ENCODE data around the gene CC2D2A.
"Not testable (repeated sequence)": the region's sequence is repeated elsewhere in the genome, so short reads cannot be mapped to it uniquely, and the experiment has no call there.

Gene CC2D2A

DNA sequence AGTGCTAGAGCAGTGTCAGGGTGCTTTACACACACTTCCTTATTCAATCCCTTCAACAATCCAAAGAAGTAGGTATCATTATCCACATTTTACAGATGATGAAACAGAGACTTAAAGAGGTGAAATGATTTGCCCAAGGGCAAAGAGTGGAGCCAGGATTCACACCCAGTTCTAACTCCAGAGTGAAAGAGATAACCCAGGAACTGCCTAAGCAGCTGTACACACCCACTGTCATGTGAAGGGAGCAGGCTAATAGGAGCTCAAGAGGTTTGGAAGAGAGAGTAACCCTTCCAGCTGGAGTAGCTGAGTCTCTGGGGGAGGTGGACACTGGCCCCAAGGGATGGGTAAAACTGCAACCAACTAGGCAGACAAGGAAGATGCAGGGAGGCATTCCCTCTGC, 92.9 kb downstream of the CC2D2A start:
- DNase-seq: no peak

DNA sequence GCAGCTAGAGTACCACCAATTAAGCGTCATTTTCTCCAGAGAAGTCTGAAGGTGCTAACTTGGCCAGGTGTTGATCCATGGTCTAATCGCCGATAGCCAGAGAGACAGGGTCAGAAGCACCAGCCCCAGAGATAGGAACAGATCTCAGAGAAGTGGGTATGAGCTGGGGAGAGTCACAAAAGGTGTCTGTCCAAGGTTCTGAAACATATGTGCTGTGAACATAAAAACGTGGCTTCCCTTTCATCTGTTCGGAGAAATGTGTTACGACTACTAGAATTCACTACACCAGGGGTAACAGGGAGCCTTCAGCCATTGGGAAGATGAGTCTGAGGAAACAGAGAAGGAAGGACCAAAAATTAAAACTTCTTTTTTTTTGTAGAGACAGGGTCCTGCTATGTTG, 94.2 kb downstream of the CC2D2A start:
- no peak for DNase-seq

DNA sequence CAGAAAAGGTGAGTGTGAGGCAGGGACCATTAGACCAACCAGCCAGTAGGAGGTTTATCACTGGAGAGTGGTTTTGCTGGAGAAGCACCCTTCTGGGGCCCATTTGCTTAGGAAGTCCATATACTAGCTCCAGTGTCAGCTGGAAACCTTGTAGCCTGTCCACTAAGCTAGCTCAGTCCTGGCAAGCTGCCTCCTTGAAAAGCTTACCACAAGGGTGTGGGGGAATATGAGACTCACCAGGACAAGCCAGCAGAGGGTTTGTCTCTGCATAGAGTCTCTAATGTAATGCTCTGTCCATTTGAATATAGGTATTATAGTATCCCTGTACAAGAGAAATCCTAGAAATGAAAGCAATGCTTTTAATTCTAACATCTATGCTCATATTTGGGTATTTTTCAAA, 99.1 kb downstream of the CC2D2A start:
- peak; percentile 27 for DNase-seq

DNA sequence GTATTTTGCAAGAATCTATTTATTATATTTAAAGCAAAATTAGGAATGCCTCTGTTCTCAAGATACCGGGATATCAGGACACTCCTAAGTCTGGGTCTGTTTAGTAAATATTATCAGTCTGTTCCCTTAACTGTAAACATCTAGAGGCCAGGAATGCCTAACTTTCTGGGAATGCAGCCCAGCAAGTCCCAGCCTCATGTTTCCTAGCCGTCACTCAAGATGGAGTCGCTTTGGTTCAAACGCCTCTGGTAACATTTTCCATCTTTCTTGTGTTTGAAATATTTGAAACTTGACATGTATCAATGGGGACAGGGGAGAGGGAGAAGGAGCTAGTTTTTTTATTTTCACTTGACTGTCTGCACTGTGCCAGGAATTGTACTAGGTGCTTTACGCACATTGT, 100.1 kb downstream of the CC2D2A start:
- no peak for DNase-seq

DNA sequence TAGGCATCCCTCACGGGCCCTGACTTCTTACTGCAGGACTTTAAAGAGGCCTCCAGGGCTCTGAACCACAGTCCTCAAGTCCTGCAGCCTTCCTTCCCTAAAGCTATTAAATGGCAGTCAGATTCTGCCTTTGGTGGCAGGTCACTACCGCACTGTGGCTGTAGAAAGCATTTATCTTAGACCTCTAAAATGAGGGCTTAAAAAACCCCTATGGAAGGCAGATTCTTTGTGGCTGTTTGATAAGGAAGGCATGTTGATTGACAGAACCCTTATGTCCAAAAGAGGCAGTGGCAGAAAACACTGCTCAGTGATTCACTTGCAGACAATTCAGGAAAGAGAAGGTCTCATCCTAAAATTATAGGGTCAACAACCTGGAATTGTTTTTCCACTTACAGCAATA, 106.3 kb downstream of the CC2D2A start:
- no peak for DNase-seq

DNA sequence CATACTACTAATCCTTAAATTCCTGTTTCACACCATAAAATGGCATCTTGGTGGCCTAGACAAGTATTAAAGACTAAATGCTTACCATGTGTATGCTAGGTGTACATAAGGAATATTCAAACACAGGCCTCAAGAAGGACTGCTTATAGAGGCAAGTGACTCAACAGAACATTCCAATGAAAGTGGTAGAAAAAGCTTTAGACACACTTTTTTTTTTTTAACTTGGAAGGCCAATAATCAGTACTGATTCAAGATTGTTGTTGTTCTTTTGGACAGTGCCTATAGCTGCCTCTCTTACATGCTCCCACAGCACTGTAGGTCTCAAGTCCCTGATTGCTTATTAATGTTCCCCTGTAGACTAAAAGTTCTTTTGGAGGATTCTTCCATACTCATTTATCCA, 107.8 kb downstream of the CC2D2A start:
- DNase-seq: no peak

DNA sequence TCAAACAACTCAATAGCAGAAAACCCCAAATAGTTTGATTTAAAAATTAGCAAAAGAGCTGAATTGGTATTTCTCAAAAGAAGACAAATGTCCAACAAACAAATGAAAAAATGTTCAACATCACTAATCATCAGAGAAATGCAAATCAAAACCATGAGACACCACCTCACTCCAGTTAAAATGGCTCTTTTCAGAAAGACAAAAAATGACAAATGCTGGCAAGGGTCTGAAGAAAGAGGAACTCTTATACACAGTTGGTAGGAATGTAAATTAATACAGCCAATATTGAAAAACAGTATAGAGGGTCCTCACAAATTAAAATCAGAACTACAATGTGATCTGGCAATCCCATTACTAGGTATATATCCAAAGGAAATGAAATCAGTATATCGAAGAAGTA, 115.1 kb downstream of the CC2D2A start:
- DNase-seq: no peak

DNA sequence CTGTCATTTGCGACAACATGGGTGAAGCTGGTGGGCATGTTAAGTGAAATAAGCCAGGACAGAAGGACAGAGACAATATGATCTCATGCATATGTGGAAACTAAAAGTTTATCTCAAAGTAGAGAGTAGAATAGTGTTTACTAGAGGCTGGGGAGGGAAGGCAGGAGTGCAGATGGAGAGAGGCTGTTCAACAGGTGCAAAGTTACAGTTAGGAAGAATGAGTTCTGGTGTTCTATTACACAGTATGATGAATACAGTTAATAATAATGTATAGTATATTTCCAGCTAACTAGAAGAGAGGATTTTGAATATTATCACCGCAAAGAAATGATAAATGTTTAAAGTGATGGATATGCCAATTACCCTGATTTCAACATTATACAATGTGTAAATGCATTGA, 115.6 kb downstream of the CC2D2A start:
- no peak for DNase-seq

DNA sequence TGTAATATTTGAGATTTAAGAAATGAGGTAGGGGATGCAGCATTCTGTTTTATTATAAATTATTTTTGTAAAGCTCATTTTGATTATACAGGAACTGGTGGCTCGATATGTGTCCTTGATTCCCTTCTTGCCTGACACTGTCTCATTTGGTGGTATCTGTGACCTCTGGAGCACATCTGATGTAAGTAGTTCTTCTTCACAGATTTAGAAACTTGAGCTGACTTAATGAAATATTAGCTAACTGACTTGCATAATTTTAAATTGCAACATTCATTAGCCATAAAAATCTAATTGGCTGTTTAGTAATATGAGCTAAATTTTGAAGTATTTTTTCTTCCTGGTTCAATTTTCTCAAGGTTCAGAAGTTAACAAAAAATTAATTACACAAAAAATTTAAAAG, 116.4 kb downstream of the CC2D2A start:
- no peak for DNase-seq

DNA sequence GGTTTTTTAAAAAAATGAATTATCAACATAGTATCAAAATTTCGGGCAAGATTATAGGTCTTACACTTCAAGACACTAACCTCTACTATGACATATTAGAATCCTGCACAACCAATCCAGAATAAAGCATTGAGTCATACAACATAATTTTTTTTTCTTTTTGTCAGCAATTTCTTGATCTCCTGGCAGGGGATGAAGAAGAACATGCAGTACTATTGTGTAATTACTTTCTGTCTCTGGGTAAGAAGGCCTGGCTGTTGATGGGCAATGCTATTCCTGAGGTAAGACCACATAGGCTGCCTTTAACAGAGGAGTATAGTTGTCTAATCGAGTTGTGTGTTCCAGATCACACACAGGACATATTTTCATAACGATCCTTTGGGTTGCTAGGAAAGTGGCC, 118.0 kb downstream of the CC2D2A start:
- DNase-seq: no peak

DNA sequence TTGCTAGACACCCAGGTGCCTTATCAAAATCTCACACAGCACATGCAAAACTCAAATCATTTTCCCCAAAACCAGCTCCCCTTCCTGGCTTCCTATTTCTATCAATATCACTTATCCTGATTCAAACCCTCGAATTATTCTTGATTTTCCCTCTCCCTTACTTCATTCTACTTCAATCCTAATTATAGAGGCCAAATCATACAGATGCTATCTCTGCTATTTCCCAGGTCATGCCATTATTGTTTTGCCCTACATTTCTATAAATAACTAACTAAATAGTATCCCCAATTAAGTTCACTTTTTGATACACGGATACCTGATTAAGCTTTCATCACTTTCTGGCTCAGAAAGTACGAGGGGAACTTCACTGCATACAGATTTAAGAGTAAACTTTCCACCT, 123.1 kb downstream of the CC2D2A start:
- no peak for DNase-seq

DNA sequence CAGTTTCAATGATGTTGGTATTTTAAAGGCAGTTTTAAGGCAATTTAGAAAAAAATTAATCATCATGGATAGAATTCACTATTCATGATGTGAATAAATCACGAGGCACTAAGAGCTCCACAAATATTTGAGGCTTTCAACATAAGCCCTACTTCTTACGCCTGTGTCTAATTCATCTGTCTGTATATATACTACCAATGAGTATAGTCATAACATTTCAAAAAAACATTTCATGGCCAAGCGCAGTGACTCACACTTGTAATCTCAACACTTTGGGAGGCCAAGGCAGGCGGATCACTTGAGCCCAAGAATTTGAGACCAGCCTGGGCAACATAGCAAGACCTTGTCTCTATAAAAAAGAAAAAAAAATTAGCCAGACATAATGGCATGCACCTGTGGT, 129.0 kb downstream of the CC2D2A start:
- DNase-seq: no peak

DNA sequence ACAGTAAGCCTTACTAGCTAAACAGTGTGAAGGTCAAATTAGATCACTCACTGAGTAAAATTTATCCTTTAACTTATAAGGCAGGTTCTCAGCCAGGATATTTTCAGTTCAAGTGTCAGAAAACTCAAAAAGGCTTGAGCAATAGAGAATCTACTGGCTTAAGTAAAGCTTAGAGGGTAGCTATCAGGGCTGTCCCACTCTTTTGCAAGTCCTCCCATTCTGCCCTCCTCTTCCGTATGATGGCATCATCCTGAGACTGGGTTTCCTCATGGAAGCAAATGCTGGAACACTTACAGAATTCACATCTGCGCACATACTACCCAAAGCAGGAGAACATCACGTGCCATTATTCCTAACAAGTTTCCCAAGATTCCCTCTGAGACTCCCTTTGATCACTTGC, 130.5 kb downstream of the CC2D2A start:
- no peak for DNase-seq

DNA sequence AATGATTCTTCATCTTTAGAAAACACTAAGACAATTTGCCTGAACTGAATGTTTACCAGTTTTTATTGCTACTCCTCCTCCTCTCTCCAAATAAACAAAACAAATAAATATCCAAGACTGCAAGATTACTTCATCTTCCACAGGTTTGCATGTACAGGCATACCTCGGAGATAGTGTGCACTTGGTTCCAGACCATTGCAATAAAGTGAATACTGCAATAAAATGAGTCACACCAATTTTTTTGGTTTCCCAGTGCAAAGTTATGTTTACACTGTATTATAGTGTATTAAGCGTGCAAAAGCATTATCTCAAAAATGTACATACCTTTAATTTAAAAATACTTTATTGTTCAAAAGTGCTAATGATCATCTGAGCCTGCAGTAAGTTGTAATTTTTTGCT, 132.2 kb downstream of the CC2D2A start:
- DNase-seq: no peak

DNA sequence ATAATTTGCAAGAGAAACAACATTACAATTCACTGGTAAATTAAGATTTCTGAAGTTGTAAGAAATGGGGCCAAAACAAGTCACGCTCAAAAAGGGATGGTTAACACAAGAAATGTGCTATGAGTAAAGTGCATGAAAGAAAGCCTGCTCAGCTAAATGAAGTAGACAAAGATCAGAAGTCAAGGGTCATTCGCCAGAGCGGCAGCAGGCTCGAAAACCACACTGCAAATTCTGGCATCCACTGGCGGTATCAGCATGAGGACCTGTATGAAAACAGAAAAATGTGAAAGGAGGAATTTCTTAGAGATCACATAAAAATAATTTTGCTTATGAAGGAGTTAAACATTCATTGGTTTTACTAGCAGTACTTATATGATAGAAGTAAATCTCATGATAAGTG, 135.9 kb downstream of the CC2D2A start:
- DNase-seq: no peak

DNA sequence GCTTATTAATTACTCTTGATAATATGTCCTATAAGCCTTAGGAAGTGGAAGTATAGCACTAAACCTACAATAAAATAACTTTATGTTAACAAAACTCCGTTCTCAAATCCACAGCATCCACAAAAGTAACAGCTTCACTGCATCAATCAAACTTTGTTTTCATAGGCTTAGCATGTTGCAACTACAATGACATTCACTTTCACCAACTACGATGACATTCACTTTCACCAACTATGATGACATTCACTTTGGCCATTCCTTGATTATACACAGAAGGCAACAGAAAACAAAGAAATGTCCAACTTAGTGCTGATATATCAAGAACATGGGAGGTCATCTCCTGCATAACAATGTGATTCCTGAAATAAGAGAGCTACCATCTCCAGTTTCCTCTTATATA, 141.2 kb downstream of the CC2D2A start:
- no peak for DNase-seq

DNA sequence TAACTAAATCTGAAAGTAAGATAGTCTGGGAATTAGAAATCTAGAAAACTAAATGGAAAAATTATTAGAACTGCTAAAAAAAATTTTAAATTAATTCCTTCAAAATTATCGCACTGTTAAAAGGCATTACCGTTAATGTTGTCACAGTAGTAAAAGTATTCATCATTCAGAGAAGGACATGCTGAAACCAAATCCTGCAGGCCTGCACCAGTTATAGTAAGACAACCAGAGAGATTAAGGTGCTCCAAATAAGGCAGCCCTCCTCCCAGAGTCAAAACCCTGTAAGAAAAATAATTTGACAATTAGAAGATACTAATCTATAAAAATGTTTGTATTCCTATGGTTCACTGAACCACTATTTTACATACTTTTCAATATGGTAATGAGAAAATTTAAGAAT, 142.5 kb downstream of the CC2D2A start:
- no peak for DNase-seq

DNA sequence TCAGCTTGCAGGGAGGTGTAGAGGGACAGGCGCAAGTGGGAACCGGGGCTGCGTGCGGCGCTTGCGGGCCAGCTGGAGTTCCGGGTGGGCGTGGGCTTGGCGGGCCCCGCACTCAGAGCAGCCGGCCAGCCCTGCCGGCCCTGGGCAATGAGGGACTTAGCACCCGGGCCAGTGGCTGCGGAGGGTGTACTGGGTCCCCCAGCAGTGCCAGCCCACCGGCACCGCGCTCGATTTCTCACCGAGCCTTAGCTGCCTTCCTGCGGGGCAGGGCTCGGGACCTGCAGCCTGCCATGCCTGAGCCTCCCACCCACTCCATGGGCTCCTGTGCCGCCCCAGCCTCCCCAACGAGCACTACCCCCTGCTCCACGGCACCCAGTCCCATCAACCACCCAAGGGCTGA, 145.2 kb downstream of the CC2D2A start:
- not testable (repeated sequence) for DNase-seq

DNA sequence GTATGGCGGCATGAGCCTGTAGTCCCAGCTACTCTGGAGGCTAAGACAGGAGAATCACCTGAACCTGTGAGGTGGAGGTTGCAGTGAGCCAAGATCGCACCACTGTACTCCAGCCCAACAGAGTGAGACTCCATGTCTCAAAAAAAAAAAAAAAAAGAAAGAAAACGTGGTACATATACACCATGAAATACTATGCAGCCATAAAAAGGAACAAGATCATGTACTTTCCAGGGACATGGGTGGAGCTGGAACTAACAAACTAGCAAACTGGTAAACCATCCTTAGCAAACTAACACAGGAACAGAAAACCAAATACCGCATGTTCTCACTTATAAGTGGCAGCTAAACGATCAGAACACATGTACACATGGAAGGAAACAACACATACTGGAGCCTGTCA, 147.7 kb downstream of the CC2D2A start:
- DNase-seq: not testable (repeated sequence)

DNA sequence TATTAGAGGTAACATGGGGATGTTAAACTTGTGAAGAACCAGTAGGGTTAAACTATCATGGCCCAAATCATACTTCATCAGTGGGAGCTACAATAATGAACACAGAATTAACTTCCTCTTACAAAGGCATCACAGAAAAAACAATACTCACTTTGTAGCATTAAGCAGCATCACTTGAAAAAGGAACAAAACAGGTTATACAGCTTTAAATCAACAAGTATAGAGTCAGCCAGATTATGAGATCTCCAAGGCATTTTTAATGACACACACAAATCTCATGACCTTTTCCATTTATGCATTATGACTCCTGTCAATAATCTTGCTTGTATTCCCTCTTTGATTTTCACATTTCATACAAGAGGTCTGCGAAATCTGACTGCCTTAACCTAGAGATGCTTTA, 167.1 kb downstream of the CC2D2A start:
- DNase-seq: no peak

DNA sequence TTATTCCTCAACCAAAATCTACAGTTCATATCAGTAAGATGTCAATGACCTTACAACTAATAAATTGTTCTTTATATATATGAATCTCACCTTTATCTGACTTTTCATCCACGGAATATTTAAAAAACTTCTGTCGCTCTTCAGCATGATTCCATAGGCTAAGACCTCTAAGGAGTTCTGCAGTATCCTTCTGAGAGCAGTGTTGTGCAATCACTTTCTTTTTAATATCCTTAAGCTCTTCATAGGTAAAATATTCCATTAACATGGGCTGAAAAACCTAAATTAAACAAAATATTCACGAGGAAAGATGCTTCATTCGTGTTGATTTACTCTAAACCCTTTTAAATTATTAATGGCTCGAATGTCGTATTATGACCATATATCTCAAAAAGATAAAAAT, 168.7 kb downstream of the CC2D2A start:
- DNase-seq: no peak

DNA sequence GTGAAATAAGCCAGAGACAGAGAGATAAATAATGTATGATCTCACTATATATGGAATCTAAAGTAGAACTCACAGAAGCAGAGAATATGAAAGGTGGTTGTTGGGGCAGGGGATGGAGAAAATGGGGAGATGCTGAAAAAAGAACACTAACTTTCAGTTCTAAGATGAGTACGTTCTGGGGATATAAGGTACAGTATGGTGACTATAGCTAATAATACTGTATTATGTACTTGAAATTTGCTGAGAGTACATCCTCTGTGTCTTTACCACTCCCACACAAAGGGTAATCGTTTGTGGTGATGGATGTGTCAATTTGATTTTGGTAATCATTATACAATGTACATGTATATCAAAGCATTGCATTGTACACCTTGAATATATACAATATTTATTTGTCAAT, 178.9 kb downstream of the CC2D2A start:
- no peak for DNase-seq

DNA sequence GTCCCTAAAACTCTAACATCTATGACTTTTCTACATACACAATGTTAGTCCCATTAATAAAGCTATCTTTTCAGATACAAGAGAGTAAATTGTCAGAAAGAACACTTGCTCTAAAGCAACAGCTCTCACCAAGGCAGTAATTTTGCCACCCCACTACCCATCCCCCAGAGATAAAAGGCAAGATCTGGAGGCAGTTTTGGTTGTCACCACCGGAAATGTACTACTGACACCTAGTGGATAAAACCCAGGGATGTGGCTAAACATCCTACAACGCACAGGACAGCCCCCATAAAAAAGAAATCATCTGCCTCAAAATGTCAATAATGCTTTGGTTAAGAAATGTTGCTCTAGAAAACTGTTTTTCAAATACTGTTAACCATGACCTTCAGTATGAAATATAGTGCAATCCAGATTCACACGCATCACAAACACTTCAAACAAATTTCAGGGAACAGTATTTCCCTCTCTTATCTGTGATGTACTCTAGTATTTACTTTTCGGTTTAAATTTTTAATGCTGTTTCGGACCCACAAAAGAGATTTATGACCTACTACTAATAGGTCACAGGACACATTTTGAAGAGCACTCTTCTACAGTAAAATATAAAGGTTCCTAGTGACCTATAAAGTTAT, 180.3 kb downstream of the CC2D2A start:
- peak; percentile 24 for DNase-seq
